ENCODE results near the gene LRIT1.

Gene LRIT1

DNA sequence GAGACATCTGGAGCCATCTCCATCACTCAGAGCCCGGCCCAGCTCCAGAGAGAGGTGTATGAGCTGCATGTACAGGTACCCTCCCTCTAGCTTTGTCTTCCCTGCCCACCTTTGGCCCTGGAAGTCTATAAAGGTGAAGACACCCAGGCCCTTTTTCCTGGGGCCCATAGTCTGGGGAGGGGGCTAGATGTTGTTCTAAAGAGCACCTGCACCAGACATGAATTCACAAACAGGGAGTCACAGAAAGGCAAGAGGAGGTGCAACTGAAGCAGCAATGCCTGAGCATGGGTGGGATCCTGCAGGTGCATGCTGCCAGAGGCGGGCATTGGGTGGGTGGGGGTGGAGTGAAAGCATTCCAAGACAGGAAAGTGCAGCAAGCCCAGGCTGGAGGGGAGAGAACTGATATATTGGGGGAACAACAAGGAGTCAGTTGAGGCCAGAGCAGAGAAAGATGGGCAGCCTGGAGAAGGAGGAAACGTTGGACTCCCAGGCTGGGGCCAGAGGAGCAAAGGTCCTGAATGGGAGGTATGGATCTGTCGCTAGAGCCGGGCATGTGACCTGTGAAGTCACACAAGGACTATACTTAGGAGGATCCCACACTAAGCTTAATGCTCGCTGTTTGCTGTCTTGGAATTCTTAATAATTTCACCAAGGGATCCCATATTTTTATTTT, 35.4 kb downstream of the LRIT1 start:
- TF ChIP-seq, protein P1, sequence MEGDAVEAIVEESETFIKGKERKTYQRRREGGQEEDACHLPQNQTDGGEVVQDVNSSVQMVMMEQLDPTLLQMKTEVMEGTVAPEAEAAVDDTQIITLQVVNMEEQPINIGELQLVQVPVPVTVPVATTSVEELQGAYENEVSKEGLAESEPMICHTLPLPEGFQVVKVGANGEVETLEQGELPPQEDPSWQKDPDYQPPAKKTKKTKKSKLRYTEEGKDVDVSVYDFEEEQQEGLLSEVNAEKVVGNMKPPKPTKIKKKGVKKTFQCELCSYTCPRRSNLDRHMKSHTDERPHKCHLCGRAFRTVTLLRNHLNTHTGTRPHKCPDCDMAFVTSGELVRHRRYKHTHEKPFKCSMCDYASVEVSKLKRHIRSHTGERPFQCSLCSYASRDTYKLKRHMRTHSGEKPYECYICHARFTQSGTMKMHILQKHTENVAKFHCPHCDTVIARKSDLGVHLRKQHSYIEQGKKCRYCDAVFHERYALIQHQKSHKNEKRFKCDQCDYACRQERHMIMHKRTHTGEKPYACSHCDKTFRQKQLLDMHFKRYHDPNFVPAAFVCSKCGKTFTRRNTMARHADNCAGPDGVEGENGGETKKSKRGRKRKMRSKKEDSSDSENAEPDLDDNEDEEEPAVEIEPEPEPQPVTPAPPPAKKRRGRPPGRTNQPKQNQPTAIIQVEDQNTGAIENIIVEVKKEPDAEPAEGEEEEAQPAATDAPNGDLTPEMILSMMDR (IDR thresholded peaks at IDR 0.05; ENCODE audit: control insufficient read depth, extremely low read depth, insufficient read depth) = no peak

DNA sequence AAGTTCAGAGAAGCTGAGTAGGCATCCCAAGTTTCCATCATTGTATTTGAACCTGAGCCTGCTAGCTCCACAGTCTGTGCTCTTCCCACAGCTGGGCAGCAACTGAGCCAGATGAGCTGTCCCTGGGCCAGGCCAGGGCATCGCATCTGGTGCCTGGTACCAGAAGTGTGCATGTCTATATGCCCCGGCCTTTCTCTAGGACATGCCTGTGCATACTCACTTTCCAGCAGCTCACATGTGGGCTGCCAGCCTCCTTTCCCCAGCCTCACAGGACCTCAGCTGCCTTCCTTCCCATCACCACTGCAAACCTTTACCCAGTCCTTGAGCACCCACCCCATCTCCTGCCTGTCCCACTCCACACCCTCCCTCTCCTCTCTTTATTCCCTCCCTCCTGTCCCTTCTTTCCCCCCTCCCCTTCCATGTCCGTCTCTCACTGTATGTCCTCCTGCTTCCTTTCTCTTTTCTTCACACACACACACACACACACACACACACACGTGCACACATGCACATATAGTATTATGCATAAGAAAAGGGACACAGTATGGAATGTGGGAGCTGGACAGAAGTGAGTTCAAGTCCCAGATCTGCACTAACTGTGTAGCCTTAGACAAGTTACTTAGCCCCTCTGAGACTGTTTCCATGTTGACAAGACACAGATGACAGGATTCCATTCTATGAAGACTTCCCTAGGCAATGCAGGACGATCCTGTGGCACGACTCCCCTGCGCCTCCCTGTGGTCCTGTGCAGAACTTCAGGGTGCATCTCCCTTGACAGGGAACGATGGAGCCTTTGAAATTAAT, 36.1 kb downstream of the LRIT1 start:
- TF ChIP-seq, protein P1 (IDR thresholded peaks at IDR 0.05; ENCODE audit: control insufficient read depth, extremely low read depth, insufficient read depth) = peak; percentile 98
- no peak overlapping the region for H3K4me3 ChIP-seq (ENCODE audit: low read depth, low read length)
- DNase-seq (ENCODE audit: low read depth) = peak; percentile 19

More for the DNA sequence above, 35.4 kb downstream of the LRIT1 start:
- no peak for DNase-seq (ENCODE audit: low read depth)
- H3K4me3 ChIP-seq (ENCODE audit: low read depth, low read length) = no peak overlapping the region

DNA sequence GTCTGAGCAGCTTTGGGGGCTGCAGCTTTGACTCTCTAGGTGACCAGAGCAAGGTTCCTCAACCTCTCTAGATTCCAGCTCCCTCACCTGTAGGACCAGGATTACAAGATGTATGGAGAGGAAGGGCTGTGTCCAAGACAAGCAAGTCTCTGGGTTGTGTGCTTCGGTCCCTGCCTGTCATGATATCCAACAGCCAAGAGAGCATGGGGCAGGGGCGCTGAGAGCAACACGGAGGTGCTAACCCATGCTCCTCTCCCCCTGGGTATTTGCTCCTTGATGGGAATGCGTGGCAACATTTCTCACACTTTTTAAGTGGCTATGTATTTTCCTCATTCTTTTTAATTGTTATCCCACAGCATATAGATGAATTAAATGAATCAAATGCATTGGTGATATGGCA, 36.7 kb downstream of the LRIT1 start:
- TF ChIP-seq, protein P1 (IDR thresholded peaks at IDR 0.05; ENCODE audit: control insufficient read depth, extremely low read depth, insufficient read depth) = no peak
- H3K4me3 ChIP-seq (ENCODE audit: low read depth, low read length) = no peak overlapping the region
- DNase-seq (ENCODE audit: low read depth) = no peak

DNA sequence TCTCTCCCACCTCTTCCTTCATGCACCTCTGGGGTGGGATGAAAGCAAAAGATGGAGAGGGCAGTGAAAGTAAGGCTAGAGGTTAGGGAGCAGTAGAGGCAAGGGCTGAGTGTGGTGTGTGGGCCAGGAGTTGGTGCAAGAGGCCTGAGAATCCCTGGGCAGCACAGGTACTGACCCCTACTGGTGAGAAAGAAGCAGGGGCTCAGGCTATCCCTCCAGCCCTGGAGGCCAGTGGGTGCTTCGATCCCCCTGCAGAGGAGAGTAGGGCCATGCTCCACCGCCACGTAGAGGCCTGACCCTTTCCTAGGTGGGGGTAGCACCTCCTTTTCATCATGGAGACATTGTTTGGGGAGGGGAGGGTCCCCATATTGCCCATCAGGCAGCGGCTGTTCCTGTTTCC, 37.2 kb downstream of the LRIT1 start:
- no peak overlapping the region for H3K4me3 ChIP-seq (ENCODE audit: low read depth, low read length)
- TF ChIP-seq, protein P1 (IDR thresholded peaks at IDR 0.05; ENCODE audit: control insufficient read depth, extremely low read depth, insufficient read depth) = peak; percentile 59
- no peak for DNase-seq (ENCODE audit: low read depth)

DNA sequence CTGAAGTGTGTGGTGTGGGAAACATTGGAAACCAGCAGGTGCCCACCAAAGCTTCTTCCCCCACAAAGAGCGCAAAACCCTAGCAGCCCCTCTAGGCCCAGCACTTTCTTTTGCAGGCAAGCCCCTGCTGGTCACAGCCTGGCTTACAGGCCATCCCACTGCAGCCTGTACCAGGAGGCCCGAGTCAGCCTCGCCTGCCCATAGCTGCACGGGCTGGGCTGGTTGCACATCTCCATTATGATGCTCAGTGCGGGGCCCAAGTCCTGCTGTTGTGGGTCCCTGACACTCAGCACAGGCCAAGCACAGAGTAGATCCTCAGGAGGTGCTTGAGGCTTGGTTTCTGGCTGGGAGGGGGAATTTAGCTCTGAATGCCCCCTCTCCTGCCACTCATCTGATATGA, 39.0 kb downstream of the LRIT1 start:
- DNase-seq (ENCODE audit: low read depth) = no peak
- TF ChIP-seq, protein P1 (IDR thresholded peaks at IDR 0.05; ENCODE audit: control insufficient read depth, extremely low read depth, insufficient read depth) = no peak
- no peak overlapping the region for H3K4me3 ChIP-seq (ENCODE audit: low read depth, low read length)

DNA sequence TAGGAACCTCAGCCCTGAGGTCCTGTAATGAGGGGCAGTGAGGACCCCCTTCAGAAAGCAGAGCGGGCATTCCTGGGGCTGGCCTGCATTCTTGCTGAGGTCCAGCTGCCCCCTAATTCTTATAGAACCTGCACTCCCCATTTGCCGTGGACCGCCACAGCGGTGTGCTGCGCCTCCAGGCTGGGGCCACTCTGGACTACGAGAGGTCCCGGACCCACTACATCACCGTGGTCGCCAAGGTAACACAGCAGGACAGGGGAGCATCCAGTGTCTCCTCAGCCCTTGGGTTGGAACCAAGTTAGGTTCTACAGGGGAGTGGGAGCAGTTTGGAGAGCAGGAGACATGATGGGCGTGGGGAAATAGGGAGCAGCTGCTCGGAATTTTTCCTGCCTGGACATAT, 39.7 kb downstream of the LRIT1 start:
- TF ChIP-seq, protein P1 (IDR thresholded peaks at IDR 0.05; ENCODE audit: control insufficient read depth, extremely low read depth, insufficient read depth) = no peak

More for the DNA sequence above, 39.7 kb downstream of the LRIT1 start:
- no peak overlapping the region for H3K4me3 ChIP-seq (ENCODE audit: low read depth, low read length)
- DNase-seq (ENCODE audit: low read depth) = no peak

Data from LNCaP clone FGC (cell line).